ENCODE results near the gene GDPD5.

GDPD5 gene

GRCh38 chr11:75487365-75487764, 38.4 kb downstream of the GDPD5 start:
- DNase-seq = no peak

DNA sequence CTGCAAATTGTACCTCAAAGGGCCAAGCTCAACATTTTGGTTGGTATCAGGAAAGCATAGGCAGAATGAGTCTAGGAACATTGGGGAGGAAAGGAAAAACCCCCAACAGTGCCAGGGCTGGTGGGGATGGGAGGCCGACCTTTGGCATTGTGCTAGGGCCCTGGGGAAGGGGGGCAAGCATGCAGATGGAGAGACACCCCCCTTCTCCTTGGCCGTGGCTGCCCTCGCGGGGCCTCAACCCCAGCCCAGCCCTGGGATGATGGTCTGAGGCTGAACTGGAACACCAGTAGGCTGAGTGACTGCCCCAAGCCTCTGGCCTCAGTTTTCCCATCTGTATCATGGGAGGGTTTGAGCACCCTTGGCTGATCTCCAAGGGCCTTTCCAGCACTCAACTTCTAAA, 40.0 kb downstream of the GDPD5 start:
- no peak for DNase-seq

- DNase-seq = no peak
Measured at GRCh38 chr11:75482931-75483469, 42.7 kb downstream of the GDPD5 start.

DNA sequence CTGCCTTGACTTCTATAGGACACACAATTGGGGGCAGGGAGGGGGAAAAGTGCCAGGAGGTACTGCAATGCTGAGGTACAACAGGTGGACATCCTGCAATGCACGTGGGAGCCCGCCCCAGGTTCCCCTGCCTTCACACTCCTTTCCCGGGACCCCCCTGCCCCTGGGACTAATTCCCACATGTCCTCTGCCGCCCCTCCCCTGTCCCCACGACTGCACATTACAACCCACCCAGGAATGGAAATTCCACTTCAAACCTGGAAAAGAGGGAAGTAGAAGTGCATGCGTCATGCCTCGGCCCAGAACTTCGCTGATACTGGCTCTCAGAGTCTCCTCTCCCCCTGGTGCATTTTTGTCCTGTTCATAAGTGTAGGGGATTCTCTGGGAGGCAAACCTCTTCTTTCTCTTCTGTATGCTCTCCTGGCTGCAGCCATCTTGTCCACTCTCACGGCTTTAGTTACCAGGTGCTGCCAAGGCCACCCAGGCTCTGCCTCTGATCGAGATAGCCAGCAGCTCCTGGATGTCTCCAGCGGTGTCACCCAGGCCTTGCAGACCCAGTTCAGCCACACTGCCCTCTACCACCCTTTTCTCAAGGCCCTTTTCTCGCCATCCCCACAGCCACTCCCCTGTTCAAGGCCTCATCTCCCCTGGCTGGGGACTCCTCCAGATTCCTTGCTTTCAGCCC, 43.7 kb downstream of the GDPD5 start:
- DNase-seq = no peak

- DNase-seq = no peak
Measured at GRCh38 chr11:75481223-75481921, 44.4 kb downstream of the GDPD5 start.

- peak; percentile 34 for DNase-seq
Measured at GRCh38 chr11:75480185-75481175, 45.3 kb downstream of the GDPD5 start.

- DNase-seq = no peak
Measured at GRCh38 chr11:75479597-75480145, 46.1 kb downstream of the GDPD5 start.

DNA sequence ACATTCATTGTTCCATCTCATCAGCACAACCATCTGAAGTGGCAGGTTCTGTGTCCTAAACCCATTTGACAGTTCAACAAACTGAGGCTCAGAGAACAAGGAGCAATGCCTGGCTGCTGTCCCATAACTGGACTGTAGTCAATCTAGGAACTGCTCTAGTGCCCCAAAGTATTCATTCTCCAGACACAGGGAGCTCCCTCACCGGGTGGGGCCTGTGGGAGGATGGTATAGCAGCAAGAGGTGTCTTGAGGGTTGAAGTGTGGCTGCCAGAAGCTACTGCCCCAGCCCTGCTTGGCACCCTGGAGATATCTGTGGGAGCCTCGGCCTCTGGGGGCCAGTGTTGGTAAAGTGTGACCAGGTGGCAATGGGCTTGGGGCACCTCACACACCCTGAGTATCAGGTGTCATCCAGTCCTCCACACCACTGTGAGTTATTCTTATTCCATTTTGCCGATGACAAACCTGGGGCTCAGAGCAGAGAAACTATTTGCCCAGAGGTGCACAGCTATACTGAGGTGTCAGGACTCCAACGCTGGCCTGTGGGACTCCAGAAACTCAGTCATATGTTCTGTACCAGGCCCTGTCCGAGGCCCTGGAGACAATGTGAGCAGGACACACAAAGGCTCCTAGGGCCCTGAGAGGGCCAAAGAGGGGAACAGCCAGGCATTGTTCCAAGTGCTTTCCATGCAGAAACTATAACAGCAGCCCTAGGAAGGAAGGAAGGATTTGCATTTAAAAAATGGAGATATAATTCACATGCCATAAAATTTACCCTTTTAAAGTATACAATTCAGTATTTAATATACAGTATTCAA, 46.8 kb downstream of the GDPD5 start:
- DNase-seq = no peak

- no peak for DNase-seq
Measured at GRCh38 chr11:75477614-75477935, 48.2 kb downstream of the GDPD5 start.

DNA sequence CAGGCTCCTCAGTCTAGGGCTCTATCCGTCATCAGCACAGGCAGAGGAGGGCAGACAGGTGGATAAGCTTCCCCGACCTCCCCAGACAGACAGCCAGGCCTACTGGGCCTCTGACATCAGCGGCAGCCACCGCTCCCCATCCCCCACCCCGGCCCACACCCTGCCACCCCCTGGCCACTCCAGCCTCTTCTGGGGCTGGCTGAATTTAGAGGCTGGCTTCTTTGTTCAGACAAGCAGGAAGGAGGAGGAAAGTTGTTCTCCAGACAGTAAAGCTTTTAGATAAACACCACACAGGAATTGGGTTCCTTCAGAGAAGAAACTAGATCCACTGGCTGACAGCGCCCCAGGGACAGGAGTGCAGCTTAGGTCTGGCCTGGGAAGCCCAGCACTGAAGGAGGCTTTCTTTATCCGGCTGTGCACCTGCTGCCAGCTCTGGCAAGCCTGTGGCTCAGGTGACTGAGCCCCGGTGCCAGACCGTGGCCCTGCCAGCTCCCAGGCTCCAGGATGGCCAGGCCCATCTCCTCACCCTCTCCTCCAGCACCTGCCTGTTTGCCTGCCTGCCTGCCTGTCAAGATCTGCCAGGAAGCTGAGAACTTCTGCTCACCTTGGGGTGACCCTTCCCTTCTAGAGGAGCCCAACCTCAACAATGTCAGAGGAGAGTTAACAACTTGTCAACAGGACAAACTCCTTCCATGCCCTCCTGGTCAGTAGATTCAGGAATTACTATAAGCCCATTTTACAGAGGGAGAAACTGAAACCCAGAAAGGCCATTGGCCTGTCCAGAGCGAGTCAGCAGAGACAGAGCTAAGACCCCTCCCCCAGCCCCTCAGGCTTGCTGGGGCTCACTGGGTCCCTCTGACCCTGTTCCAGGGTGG, 48.8 kb downstream of the GDPD5 start:
- DNase-seq = no peak

GRCh38 chr11:75475767-75476650, 49.7 kb downstream of the GDPD5 start:
- no peak for DNase-seq

- peak; percentile 1 for DNase-seq
Measured at GRCh38 chr11:75474878-75475766, 50.6 kb downstream of the GDPD5 start.

DNA sequence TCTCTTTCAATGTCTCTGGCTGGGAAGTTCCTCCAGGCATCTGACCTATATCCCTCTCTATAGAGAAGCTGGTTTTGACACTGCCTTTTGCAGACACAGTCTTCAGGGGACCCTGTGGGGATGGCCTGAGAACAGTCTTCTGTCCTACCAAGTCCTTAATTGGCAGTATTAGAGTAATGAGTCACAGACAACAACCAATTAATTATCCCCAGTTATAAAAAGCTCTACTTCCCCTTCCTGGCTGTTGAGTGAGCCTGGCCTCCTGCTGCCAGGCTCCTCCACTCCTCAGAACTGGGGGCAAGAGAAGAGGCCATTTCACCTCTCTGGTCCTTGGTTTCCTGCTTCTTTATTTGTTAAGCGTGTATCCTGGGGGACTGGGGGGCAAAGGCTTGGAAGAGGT, 51.5 kb downstream of the GDPD5 start:
- DNase-seq = no peak

DNA sequence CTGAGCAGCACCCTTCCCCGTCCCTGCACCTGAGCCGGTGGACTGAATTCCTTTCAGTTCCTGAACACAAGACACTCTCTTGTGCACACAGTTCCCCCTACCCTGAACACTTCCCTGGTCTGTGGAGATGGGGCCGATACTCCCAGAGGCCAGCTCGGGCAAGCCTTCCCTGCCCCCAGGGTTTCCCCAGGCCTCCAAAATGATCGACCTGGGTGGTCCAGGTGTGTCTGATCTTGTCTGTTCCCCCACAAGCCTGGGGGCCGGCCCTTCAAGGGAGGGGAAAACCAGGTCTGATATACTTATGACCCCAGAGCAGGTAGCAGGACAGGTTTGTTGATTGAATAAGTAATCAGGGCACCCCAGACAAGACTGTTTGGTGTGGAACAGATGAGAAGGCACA, 52.1 kb downstream of the GDPD5 start:
- no peak for DNase-seq

DNA sequence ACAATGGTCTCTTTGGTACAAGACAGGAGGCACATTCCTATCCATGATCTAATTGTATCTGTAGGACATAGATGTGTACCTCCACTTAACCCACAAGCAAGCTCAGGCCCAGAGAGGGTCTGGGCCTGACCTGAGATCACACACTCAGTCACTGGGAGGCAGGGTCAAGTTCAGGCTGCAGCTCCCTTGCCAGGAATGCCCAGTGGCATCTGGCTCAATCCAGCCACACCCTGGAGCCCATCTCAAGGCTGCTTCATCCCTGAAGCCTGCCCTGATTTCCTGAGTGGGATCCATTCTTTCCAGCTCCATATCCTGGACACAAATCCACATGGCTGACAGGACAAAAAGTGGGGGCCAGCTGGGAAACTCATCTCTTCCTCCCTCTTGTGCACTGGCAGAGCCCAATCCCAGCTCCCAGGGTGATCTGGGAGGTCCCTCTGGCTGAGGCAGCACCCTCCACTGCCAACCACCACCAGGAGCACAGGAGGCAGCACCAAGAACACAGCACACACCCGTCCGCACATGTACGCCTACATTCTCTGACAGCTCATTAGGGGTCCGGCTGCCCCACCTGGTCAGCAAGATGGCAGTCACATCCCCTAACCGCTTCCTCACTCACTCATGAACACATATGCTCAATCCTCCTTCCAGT, 53.5 kb downstream of the GDPD5 start:
- no peak for DNase-seq

- no peak for DNase-seq
Measured at GRCh38 chr11:75471176-75471973, 54.4 kb downstream of the GDPD5 start.

DNA sequence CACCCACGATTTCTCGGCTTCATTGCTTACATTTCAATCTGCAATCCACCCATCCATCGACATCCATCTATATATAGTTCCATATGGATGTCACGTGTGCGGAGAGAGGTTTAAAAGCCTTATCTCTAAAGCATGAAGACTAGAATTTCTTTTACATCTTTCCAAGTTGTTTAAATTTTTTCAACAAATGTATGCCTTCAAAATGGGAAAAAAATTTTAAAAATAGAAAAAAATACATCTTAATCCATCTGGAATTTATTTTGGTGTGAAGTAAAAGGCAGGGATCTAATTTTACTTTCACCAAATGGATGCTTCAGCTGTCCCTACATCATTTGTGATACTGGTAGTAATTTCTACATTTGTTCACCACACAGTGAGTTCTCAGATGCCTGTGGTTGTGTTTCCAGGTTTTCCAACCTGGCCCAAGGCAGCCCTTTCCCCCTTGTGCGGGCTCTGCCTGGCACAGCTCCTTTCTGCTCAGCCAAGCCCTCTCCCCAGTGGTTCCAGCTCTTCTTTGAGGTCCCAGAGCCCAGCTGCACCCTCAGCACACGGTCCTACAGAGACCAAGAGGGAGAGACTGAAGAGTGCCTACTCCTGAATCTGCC, 55.2 kb downstream of the GDPD5 start:
- no peak for DNase-seq
